ENCODE measurements around the gene FBXW7.
A peak's percentile ranks its signal among the peaks of the same experiment; 100 is the strongest.

The FBXW7 gene

GRCh38 chr4:152368001-152368400 lies 167.9 kb downstream of the FBXW7 start:
- Mint-ChIP-seq H3K36me3 (ENCODE audit: low read depth) (peaks cover 16% of the 10 kb centered on the region), H3K9me3 (peaks cover 4% of the 10 kb centered on the region), H3K4me3 (no peak overlapping the region), H3K4me1 (no peaks in the 10 kb centered on the region), H3K27ac (peak overlapping the region; percentile 61), H3K27me3 (ENCODE audit: low read depth, poor library complexity) (peaks cover 5% of the 10 kb centered on the region)
- TF ChIP-seq, protein P1, sequence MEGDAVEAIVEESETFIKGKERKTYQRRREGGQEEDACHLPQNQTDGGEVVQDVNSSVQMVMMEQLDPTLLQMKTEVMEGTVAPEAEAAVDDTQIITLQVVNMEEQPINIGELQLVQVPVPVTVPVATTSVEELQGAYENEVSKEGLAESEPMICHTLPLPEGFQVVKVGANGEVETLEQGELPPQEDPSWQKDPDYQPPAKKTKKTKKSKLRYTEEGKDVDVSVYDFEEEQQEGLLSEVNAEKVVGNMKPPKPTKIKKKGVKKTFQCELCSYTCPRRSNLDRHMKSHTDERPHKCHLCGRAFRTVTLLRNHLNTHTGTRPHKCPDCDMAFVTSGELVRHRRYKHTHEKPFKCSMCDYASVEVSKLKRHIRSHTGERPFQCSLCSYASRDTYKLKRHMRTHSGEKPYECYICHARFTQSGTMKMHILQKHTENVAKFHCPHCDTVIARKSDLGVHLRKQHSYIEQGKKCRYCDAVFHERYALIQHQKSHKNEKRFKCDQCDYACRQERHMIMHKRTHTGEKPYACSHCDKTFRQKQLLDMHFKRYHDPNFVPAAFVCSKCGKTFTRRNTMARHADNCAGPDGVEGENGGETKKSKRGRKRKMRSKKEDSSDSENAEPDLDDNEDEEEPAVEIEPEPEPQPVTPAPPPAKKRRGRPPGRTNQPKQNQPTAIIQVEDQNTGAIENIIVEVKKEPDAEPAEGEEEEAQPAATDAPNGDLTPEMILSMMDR (IDR thresholded peaks at IDR 0.05) = no peak
- DNase-seq = no peak

- H3K4me1 Mint-ChIP-seq = no peaks in the 10 kb centered on the region
- TF ChIP-seq, protein P1 (IDR thresholded peaks at IDR 0.05) = no peak
- H3K27ac Mint-ChIP-seq = no peak overlapping the region
- H3K4me3 Mint-ChIP-seq = no peak overlapping the region
- no peak for DNase-seq
- H3K27me3 Mint-ChIP-seq (ENCODE audit: low read depth, poor library complexity) = peaks cover 3% of the 10 kb centered on the region
- H3K9me3 Mint-ChIP-seq = peaks cover 4% of the 10 kb centered on the region
- peaks cover 16% of the 10 kb centered on the region for H3K36me3 Mint-ChIP-seq (ENCODE audit: low read depth)
Observed at GRCh38 chr4:152364883-152365282, 171.0 kb downstream of the FBXW7 start.

- H3K27ac Mint-ChIP-seq = no peak overlapping the region
- no peak for DNase-seq
- H3K4me3 Mint-ChIP-seq = no peak overlapping the region
- peaks cover 4% of the 10 kb centered on the region for H3K9me3 Mint-ChIP-seq
- H3K27me3 Mint-ChIP-seq (ENCODE audit: low read depth, poor library complexity) = peaks cover 3% of the 10 kb centered on the region
- TF ChIP-seq, protein P1 (IDR thresholded peaks at IDR 0.05) = no peak
- H3K4me1 Mint-ChIP-seq = no peaks in the 10 kb centered on the region
- peaks cover 16% of the 10 kb centered on the region for H3K36me3 Mint-ChIP-seq (ENCODE audit: low read depth)
Observed at GRCh38 chr4:152364383-152364782, 171.5 kb downstream of the FBXW7 start.

GRCh38 chr4:152363904-152364303 lies 172.0 kb downstream of the FBXW7 start:
- TF ChIP-seq, protein P1 (IDR thresholded peaks at IDR 0.05) = no peak
- H3K9me3 Mint-ChIP-seq = peaks cover 4% of the 10 kb centered on the region
- no peaks in the 10 kb centered on the region for H3K4me1 Mint-ChIP-seq
- no peak overlapping the region for H3K27ac Mint-ChIP-seq
- H3K4me3 Mint-ChIP-seq = no peak overlapping the region
- peaks cover 3% of the 10 kb centered on the region for H3K27me3 Mint-ChIP-seq (ENCODE audit: low read depth, poor library complexity)
- peaks cover 16% of the 10 kb centered on the region for H3K36me3 Mint-ChIP-seq (ENCODE audit: low read depth)
- DNase-seq = no peak

DNA sequence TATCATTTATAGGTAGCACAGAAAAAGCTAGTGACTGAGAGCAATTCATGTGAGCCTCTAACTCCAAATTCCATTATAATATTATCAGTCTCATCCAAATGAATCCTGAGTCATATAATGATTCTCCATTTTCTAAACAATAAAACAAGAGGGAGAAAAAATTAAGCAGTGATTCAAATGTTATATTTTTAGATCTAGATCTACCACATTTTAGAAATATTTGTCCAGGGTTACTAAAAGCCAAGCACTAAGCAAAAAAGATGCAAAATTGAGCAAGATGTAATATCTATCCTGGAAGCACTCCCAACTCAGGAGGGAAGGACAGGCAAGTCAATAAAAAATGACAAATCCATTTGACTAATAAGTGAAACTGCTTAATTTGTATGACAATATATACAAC lies 172.8 kb downstream of the FBXW7 start:
- Mint-ChIP-seq H3K27me3 (ENCODE audit: low read depth, poor library complexity) (peaks cover 3% of the 10 kb centered on the region), H3K27ac (no peak overlapping the region), H3K4me1 (no peaks in the 10 kb centered on the region), H3K36me3 (ENCODE audit: low read depth) (peaks cover 16% of the 10 kb centered on the region), H3K9me3 (peaks cover 4% of the 10 kb centered on the region), H3K4me3 (no peak overlapping the region)
- TF ChIP-seq, protein P1 (IDR thresholded peaks at IDR 0.05) = no peak
- DNase-seq = no peak

- TF ChIP-seq, protein P1 (IDR thresholded peaks at IDR 0.05) = no peak
- Mint-ChIP-seq H3K36me3 (ENCODE audit: low read depth) (peaks cover 4% of the 10 kb centered on the region), H3K4me1 (no peaks in the 10 kb centered on the region), H3K27ac (peak overlapping the region; percentile 26), H3K4me3 (no peak overlapping the region), H3K9me3 (no peaks in the 10 kb centered on the region), H3K27me3 (ENCODE audit: low read depth, poor library complexity) (peaks cover 3% of the 10 kb centered on the region)
- no peak for DNase-seq
Observed at GRCh38 chr4:152360045-152360410, 175.9 kb downstream of the FBXW7 start.
